GM10266 (cell line): Measurements from ENCODE around the gene MORC1.

Experiments used
- DNase-seq: peaks from one replicate; pipeline ENCODE4 v3.0.0; 2012; ENCODE audit errors: extremely low spot score
- TF ChIP-seq, protein P1 (sequence below): IDR thresholded peaks from 2 replicates; pipeline ENCODE4 v1.5.1; 2012; ENCODE audit warnings: mild to moderate bottlenecking, low read depth; ENCODE audit not compliant: control insufficient read depth, insufficient read depth; ENCODE audit errors: missing control alignments

Gene MORC1

DNA sequence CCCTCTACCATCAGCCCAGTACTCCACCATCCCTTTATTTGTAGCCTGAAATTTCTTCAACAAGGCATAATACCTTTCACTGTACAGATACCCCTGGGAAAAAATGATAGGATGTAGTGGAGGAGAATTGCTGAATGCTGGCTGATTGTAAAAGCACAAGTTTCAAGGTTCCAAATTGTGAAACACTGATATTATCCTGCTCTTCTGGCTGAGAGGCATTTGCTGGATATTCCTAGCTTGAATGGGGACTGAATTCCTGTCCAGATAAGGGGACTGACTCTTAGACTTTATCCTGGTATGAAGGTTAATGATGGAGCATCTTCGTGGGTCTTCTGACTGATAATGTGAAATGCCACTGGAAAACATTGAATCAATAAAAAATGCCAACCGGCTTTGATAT lies 9.6 kb upstream of the MORC1 start:
- no peak for DNase-seq
- TF ChIP-seq, protein P1, sequence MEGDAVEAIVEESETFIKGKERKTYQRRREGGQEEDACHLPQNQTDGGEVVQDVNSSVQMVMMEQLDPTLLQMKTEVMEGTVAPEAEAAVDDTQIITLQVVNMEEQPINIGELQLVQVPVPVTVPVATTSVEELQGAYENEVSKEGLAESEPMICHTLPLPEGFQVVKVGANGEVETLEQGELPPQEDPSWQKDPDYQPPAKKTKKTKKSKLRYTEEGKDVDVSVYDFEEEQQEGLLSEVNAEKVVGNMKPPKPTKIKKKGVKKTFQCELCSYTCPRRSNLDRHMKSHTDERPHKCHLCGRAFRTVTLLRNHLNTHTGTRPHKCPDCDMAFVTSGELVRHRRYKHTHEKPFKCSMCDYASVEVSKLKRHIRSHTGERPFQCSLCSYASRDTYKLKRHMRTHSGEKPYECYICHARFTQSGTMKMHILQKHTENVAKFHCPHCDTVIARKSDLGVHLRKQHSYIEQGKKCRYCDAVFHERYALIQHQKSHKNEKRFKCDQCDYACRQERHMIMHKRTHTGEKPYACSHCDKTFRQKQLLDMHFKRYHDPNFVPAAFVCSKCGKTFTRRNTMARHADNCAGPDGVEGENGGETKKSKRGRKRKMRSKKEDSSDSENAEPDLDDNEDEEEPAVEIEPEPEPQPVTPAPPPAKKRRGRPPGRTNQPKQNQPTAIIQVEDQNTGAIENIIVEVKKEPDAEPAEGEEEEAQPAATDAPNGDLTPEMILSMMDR: no peak

DNA sequence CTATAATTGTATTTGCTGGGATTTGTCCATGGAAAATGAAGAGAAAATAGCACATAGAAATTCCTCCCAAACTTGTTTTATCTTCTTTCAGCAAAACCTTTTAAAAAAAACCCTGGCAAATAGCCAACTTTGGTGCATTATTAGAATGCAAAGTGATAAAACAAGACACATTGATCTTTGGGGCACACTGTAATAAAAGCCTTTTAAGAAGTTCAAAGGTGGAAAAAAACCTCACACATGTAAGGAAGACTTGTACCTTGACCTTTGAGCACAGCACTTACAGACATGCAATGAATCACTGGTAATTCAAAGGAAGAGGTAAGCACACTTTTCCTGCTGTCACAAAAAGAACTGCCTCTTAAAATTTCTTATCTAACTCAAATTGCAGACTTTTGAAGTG lies 8.0 kb upstream of the MORC1 start:
- DNase-seq: no peak
- TF ChIP-seq, protein P1: no peak

- DNase-seq: no peak
- TF ChIP-seq, protein P1: no peak
These were observed 4.8 kb upstream of the MORC1 start for GRCh38 chr3:109122690-109123089.

GRCh38 chr3:109118584-109118983 lies 650 bp upstream of the MORC1 start:
- no peak for DNase-seq

DNA sequence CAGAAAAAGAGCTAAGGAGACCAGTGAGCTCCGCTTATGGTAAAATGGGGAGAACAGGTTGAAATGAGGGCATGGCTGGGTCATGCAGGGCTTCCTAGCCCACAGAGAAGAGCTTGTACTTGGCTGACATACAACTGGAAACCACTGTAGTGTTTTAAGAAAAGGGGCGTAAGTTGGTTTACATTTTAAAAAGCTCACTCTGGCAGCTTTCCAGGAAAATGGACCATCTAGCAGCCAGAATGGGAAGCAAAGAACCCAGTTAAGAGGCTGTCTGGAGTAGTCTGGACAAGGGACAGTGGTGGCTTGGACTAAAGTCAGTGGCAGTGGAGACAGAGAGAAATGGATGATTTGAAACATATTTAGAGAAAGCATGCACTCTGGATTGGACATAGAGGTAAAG lies 1.9 kb downstream of the MORC1 start:
- TF ChIP-seq, protein P1: no peak
- DNase-seq: no peak

More at GRCh38 chr3:109118584-109118983, 650 bp upstream of the MORC1 start:
- TF ChIP-seq, protein P1: no peak

GRCh38 chr3:109115451-109115850 lies 2.5 kb downstream of the MORC1 start:
- no peak for DNase-seq
- TF ChIP-seq, protein P1: no peak

GRCh38 chr3:109114746-109115145 lies 3.2 kb downstream of the MORC1 start:
- DNase-seq: no peak
- TF ChIP-seq, protein P1: no peak
